GM21576 (cell line): Measurements from ENCODE around the gene TSPAN13.
A peak's percentile ranks its signal among the peaks of the same experiment; 100 is the strongest.
"Not testable (repeated sequence)": the region's sequence is repeated elsewhere in the genome, so short reads cannot be mapped to it uniquely, and the experiment has no call there.

ENCODE experiments used
- ATAC-seq: cut with Tn5 transposase; IDR thresholded peaks from one replicate; pipeline ENCODE4 v1.9.1; 2021; ENCODE audit warnings: mild to moderate bottlenecking, moderate library complexity; ENCODE audit not compliant: unreplicated experiment

The TSPAN13 gene

DNA sequence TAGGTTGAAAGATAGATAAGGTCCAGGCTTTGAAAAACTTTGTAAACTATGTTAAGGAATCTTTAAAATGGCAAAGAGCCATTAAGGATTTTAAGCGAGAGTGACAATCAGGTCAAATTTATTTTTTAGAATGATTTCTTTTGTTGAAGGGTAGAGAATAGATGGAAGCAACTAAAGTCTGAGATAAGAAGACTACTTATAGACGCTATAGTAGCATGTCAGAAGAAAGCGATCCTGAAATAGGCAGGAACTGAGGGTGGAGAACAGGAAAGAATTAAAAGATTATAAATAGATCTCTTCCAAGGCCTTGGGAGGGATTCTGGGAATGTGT, 13.0 kb upstream of the TSPAN13 start:
- no peak for ATAC-seq

GRCh38 chr7:16740996-16741395, 12.6 kb upstream of the TSPAN13 start:
- no peak for ATAC-seq

DNA sequence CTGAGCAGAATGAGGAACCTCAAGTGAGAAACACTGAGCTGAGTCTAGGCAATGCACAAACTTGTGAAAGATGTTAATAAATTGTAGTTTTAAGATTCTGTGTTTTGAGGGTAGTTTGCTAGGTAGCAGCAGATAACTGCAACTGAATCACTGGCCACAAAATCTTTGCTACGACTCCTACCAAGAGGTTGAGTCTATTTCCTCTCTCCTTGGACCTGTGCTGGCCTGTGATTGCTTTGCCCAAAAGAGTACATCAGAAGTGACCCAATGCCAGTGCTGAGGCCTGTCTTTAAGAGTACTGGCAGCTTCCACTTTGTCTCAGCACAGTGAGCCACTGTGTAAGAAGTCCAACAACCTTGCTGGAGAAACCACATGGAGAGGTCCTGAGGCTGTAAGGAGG, 11.9 kb upstream of the TSPAN13 start:
- no peak for ATAC-seq

DNA sequence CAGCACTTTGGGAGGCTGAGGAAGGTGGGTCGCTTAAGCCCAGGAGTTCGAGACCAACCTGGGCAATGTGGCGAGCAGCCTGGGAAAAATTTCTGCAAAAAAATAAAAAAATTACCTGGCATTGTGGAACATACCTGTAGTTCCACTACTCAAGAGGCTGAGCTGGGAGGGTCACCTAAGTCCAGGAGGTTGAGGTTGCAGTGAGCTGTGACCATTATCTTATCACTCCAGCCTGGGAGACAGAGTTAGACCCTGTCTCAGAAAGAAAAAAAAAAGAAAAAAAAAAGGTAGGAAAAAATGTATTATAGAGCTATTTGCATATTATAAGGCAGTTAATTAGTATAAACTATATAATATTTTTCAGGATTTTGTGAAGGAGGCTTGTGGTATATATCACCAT, 11.0 kb upstream of the TSPAN13 start:
- ATAC-seq: no peak

DNA sequence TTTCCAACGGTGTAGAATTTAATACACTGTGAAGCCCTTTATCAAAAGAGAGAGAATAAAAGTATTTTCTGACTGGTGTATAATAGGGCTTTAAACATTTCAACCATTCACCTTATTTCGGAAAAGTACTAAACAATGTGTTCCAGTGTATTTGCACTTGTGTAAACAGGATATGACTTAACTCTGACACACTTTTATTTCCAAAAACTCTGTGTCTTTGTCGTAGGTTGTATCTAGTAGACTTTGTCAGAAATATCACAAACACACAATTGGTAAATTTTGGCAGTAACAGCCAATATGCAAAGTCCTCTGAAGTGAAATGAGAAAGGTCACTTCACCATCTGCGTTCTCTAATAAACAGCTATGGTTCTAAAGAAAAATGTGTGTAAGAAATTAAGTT, 10.3 kb upstream of the TSPAN13 start:
- no peak for ATAC-seq

DNA sequence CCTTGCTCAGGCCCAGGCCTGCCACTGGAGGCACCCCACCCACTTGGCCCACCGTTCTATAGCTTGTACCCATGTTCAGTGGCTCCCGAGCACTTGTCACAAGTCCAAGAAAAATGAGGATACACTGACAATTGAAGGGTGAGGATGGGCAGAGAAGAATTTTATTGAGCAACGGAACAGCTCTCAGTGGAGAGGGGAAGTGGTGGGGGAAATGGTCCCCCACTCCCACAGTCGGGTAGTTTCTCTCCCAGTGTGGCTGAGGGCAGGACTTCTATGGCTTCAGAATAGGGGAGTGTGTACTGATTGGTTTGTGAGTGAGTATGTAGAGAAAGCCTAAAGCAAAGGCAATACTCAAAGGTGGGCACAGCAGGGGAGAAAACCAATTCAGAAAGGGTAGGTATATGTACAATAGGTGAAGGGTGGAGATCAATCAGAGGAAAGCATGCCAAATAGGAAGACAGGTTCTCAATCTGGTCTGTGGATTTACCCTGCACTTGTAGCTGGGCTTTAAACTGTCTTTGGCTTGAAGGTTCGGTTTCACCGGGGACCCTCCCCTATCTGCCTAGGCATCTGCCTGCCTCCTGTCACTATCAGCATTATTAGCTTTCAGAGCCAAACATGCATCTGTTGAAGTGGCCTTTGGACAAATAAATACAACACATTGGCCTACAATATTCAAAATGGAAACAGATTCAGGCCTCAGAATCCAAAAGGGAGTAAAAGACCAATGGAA, 8.9 kb upstream of the TSPAN13 start:
- no peak for ATAC-seq

- no peak for ATAC-seq
These were observed 7.9 kb upstream of the TSPAN13 start for GRCh38 chr7:16745645-16746044.

DNA sequence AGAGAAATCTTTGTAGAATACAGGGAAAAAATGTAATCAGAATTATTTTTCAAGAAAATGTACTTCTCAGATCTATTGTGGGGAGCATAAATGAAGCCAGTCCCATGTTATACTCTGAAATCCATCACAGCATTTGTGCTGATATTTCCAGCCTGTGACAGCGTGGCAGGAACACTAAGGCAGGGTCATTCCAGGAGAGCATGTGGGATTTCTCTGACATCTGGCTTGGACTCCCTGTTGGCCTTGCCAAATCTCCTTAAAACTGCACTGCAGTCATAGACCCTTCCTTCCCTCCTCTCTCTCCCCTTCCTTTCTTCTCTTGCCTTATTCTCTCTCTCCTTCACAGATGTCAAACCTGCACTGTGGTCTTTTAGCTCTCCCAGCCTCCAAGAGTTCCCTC, 6.5 kb upstream of the TSPAN13 start:
- no peak for ATAC-seq

- ATAC-seq: peak; percentile 36
These were observed 639 bp downstream of the TSPAN13 start for GRCh38 chr7:16753932-16754855.

DNA sequence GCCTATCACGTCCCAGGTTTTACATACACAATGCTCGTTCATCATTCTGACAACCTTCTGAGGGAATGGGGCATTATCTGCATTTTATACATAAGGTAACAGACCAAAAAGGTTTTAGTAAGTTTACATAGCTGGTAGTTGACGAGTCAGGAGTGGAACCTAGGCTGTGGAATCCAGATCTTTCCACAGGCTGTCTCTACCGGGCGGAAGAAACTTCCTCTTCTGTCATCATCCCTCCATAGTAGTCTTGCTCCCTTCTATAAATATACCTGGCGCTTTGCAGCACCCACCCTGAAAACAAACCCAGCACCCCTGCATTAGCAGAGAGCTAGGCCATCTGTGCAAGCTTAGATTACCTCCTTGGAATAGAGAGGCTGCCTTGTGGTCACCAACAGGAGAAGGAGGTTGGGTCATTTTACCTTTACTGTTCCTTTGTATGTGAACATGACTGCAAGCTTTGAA, 1.3 kb downstream of the TSPAN13 start:
- no peak for ATAC-seq

GRCh38 chr7:16755397-16755796, 1.8 kb downstream of the TSPAN13 start:
- ATAC-seq: no peak

DNA sequence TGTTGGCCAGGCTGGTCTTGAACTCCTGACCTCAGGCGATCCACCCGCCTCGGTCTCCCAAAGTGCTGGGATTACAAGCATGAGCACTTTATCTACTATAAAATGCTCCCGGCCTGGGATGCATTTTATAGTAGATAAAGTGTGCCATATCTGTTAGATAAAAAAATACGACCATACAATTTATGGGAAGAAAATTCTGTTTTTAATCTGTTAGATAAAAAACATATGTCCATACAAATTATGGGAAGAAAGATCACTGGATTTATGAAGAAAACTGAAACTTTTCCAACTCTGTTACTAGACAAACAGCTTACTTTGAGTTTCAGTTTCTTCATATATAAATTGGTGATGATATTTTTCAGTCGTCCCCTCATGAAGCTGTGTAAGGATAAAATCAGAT, 4.5 kb downstream of the TSPAN13 start:
- ATAC-seq: no peak

- ATAC-seq: no peak
These were observed 5.4 kb downstream of the TSPAN13 start for GRCh38 chr7:16758631-16759611.

DNA sequence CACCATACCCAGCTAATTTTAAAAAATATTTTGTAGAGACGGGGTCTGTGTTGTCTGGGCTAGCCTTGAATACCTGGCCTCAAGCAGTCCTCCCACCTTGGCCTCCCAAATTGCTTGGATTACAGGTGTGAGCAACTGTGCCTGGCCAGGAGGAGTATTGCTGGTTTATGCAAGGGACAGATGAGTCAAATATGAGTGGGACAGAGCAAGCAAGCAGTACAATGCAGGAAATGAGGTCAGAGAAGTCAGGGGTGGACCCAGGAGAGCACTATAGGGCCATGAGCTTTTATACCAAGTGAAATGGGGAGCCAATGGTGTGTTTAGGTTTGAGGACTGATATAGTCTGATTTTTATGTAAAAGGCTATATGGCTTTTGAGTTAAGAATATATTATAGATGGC, 6.3 kb downstream of the TSPAN13 start:
- ATAC-seq: no peak

DNA sequence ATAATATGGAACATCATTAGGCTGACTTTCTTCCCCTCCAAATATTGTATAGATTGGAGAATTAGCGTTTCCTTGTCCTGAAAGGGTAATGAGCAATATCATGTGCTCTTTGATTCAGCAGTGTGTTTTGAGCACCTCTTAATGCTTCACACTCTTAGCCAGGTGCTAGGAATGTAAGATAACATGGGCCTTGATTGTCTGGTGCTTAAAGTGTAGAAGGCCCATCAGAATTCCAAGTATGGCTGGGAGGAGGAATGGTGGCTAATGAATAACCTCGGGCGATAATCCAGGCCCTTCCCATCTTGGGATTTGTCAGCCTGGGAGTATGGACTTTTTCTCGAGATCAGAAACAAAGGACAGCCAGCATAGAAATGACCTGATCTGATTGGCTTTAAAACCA, 8.6 kb downstream of the TSPAN13 start:
- ATAC-seq: no peak

GRCh38 chr7:16764942-16765341, 11.4 kb downstream of the TSPAN13 start:
- no peak for ATAC-seq

DNA sequence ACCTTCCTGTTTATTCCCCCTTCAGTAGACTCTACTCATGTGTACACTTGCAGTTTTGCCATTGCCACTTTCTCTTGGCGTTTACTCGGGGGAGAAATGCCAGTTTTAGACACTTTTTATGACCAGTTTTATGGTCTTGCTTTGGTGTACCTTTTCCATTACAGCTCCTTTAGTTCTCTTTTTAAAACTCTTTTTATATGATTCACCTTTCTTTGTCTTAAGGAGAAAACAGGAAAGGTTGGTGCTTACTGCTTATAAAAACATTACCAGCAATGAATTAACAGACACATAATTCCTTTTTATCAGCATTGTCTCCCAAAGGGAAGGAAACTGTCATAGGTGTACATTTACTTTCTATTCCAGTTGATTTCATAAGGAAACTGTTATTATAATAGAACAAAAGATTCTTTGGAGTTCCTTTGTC, 11.9 kb downstream of the TSPAN13 start:
- no peak for ATAC-seq

GRCh38 chr7:16769994-16770393, 16.4 kb downstream of the TSPAN13 start:
- not testable (repeated sequence) for ATAC-seq

GRCh38 chr7:16770657-16771329, 17.2 kb downstream of the TSPAN13 start:
- no peak for ATAC-seq

- no peak for ATAC-seq
These were observed 19.8 kb downstream of the TSPAN13 start for GRCh38 chr7:16773326-16773725.
